K562 (cell line): Measurements from ENCODE around the gene PTGER4. TPM values are rescaled to one million over a fixed set of nuclear protein-coding genes. Genes with fewer than 3 reads are reported as not detected.
A peak's percentile ranks its signal among the peaks of the same experiment; 100 is the strongest.

ENCODE experiments used
- CSDE1 ChIP-seq, 2 experiments: fragments of 450-650 bp; IDR thresholded peaks; 2 replicates each; pipeline ENCODE4 v1.6.1; 2016; ENCODE audit warnings: mild to moderate bottlenecking in 1 of 2
- SMARCC2 ChIP-seq: fragments of 450-650 bp; IDR thresholded peaks from 2 replicates; pipeline ENCODE4 v1.6.1; 2017; ENCODE audit warnings: antibody characterized with exemption, moderate library complexity, mild to moderate bottlenecking, low read depth
- XRCC4 ChIP-seq: IDR thresholded peaks from one replicate; pipeline ENCODE4 v1.6.1; 2011; ENCODE audit not compliant: insufficient read depth, insufficient read length; ENCODE audit errors: extremely low read depth
- polyA plus RNA-seq, 8 experiments: library from polyadenylated mRNA; depleted of rRNA in 4 of 8; stranded (reverse) in 5 of 8; unstranded in 3 of 8; fragments of >200 nt; fragmentation: Nextera tagmentation in 2 of 8; fragmentation: Illumina TruSeq in 1 of 8; extraction: Ambion mirVana in 2 of 8; extraction: Trizol in 1 of 8; gene quantifications; 2 replicates each; pipeline versions ENCODE4 v1.2.1 to v1.2.3, GENCODE V29; 2011 to 2014; ENCODE audit warnings: inconsistent platforms in 1 of 8, missing spikeins in 1 of 8
- total RNA-seq, 7 experiments: library from RNA; depleted of rRNA in 6 of 7; stranded (reverse); fragments of >200 nt in 6 of 7; fragmentation: Illumina TruSeq in 2 of 7; extraction: Trizol in 2 of 7; gene quantifications; 2 replicates each; pipeline versions ENCODE4 v1.2.1 to v1.2.3, GENCODE V29; 2011 to 2021; ENCODE audit warnings: low replicate concordance in 1 of 7
- TF ChIP-seq, protein P1 (sequence below), 2 experiments: fragments of 450-650 bp; formaldehyde crosslinking in 1 of 2; IDR thresholded peaks; 2 replicates each; pipeline versions ENCODE4 v1.4.0 to v1.6.1; 2014 to 2020; ENCODE audit warnings: mild to moderate bottlenecking in 2 of 2, borderline replicate concordance in 1 of 2, low read depth in 1 of 2
- TF ChIP-seq, protein P2 (sequence below): conservative IDR thresholded peaks from 2 replicates; pipeline ENCODE4 v1.6.1; 2011; ENCODE audit warnings: low read depth, mild to moderate bottlenecking, low read length; ENCODE audit not compliant: control insufficient read depth

The PTGER4 gene
- total and polyA plus RNA-seq, 9 of the 15 experiments (the other 6 are each of a cell fraction or from before 2014, with no cell fraction given), result 0.31 TPM; not detected in 8

DNA sequence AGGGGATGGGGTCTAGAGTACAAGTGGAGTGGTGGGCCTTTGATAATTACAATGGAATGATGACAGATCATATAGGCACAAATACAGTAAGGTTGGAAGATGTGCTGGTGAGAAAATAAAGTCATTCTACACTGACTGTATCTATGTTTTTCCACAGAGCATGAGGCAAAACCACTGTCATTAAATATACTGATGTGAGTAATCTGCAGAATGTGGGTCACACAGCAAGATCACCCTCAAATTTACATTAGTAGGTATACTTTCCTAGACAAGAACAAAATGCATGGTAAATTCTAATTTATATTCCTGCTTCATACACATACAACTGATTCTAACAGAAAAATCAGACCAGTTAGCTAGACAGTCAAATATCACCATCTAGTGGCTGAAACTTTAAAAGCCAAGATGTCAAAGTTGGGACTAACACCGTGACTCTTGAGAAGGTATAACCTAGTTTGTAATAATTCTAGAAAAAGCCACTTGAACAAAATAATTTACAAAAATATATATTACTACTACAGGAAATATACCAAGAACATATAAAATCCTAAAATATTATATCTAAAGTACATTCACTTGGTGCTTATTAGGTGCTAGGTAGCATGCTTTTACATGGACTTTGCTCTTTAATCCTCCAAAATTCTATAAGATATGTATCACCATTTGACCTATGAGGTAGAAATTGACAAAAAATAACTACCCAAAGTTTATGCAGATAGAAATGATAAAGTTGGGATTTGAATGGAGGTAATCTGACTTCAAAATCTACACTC lies 56.6 kb downstream of the PTGER4 start (continued):
- TF ChIP-seq, protein P1, sequence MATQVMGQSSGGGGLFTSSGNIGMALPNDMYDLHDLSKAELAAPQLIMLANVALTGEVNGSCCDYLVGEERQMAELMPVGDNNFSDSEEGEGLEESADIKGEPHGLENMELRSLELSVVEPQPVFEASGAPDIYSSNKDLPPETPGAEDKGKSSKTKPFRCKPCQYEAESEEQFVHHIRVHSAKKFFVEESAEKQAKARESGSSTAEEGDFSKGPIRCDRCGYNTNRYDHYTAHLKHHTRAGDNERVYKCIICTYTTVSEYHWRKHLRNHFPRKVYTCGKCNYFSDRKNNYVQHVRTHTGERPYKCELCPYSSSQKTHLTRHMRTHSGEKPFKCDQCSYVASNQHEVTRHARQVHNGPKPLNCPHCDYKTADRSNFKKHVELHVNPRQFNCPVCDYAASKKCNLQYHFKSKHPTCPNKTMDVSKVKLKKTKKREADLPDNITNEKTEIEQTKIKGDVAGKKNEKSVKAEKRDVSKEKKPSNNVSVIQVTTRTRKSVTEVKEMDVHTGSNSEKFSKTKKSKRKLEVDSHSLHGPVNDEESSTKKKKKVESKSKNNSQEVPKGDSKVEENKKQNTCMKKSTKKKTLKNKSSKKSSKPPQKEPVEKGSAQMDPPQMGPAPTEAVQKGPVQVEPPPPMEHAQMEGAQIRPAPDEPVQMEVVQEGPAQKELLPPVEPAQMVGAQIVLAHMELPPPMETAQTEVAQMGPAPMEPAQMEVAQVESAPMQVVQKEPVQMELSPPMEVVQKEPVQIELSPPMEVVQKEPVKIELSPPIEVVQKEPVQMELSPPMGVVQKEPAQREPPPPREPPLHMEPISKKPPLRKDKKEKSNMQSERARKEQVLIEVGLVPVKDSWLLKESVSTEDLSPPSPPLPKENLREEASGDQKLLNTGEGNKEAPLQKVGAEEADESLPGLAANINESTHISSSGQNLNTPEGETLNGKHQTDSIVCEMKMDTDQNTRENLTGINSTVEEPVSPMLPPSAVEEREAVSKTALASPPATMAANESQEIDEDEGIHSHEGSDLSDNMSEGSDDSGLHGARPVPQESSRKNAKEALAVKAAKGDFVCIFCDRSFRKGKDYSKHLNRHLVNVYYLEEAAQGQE (IDR thresholded peaks at IDR 0.05; ENCODE audit: borderline replicate concordance), result peak; percentile 49
- TF ChIP-seq, protein P1 (CRISPR knock-in tag; IDR thresholded peaks at IDR 0.05; ENCODE audit: low read depth), result no peak
- TF ChIP-seq CSDE1 (IDR thresholded peaks at IDR 0.05) (no peak), XRCC4 (no peak), SMARCC2 (no peak)
- TF ChIP-seq, protein P2, sequence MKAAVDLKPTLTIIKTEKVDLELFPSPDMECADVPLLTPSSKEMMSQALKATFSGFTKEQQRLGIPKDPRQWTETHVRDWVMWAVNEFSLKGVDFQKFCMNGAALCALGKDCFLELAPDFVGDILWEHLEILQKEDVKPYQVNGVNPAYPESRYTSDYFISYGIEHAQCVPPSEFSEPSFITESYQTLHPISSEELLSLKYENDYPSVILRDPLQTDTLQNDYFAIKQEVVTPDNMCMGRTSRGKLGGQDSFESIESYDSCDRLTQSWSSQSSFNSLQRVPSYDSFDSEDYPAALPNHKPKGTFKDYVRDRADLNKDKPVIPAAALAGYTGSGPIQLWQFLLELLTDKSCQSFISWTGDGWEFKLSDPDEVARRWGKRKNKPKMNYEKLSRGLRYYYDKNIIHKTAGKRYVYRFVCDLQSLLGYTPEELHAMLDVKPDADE, result no peak
